SU-DHL-6 (cell line): ENCODE results near the gene C6orf58.

Source experiments
- EZH2phosphoT487 ChIP-seq: fragments of 200-600 bp; sonication (generic), shearing (Covaris generic); conservative IDR thresholded peaks from 2 replicates; pipeline ENCODE4 v1.6.1; 2018; ENCODE audit warnings: mild to moderate bottlenecking, antibody characterized with exemption, low read length, moderate library complexity, mixed read lengths
- TF ChIP-seq, protein P1 (sequence below): fragments of 200-600 bp; sonication (generic); IDR thresholded peaks from one replicate; pipeline ENCODE4 v1.5.1; 2017; ENCODE audit warnings: antibody characterized with exemption, mild to moderate bottlenecking, low read length, moderate library complexity; ENCODE audit not compliant: insufficient read depth, poor library complexity, severe bottlenecking

DNA sequence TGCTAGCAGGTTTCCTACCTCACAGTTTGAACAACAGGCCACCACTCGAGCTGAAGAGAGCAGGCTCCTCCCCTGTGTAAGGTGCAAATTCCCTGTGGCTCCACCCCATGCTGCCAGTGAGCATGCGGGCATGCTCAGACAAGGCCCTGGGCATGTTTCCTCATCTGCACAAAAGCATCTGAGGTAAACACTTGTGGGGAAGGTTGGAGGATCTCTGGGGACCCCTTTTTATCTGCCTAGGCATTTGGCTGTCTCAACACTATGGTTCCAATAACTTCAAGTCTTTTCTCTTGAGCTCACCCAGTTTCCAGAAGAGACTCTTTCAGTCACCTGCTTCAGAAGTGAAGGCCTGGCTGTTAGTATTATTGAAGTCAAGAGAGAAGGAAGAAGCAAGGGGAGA, 9.4 kb downstream of the C6orf58 start:
- TF ChIP-seq, protein P1, sequence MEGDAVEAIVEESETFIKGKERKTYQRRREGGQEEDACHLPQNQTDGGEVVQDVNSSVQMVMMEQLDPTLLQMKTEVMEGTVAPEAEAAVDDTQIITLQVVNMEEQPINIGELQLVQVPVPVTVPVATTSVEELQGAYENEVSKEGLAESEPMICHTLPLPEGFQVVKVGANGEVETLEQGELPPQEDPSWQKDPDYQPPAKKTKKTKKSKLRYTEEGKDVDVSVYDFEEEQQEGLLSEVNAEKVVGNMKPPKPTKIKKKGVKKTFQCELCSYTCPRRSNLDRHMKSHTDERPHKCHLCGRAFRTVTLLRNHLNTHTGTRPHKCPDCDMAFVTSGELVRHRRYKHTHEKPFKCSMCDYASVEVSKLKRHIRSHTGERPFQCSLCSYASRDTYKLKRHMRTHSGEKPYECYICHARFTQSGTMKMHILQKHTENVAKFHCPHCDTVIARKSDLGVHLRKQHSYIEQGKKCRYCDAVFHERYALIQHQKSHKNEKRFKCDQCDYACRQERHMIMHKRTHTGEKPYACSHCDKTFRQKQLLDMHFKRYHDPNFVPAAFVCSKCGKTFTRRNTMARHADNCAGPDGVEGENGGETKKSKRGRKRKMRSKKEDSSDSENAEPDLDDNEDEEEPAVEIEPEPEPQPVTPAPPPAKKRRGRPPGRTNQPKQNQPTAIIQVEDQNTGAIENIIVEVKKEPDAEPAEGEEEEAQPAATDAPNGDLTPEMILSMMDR, result no peak
- TF ChIP-seq EZH2phosphoT487, result no peak
